Measurements from ENCODE around the gene BIN2. TPM values are rescaled to one million over a fixed set of nuclear protein-coding genes. Genes with fewer than 3 reads are reported as not detected.
"Not testable (repeated sequence)": the region's sequence is repeated elsewhere in the genome, so short reads cannot be mapped to it uniquely, and the experiment has no call there.

Gene BIN2
- total RNA-seq, 3 donors from 2014 or later (not counting 1 experiment from before 2014, with no cell fraction given) = 443 to 495 (median 478) TPM

- Mint-ChIP-seq H3K36me3 (peaks cover 2% of the 10 kb centered on the region), H3K9me3 (no peaks in the 10 kb centered on the region), H3K27ac (peak overlapping the region; percentile 59 to 76), H3K4me3 (no peak overlapping the region), H3K4me1 (no peaks in the 10 kb centered on the region), H3K27me3 (ENCODE audit: low read depth in 2 of 2) (no peaks in the 10 kb centered on the region)
- no peak overlapping the region for H3K27ac ChIP-seq (ENCODE audit: low read length)
- DNase-seq (no peak), ATAC-seq (no peak)
- 100% methylated on average over 1 of the region's 1 CpG for WGBS (ENCODE audit: insufficient coverage)
- no peak for TF ChIP-seq CTCF (IDR thresholded peaks at IDR 0.05)
- no peak overlapping the region for H3K4me3 ChIP-seq (ENCODE audit: low read length)
- H3K36me3 ChIP-seq (ENCODE audit: control insufficient read depth, insufficient read depth, low read length) = peaks cover 84% of the 10 kb centered on the region
- no peaks in the 10 kb centered on the region for H3K9me3 ChIP-seq (ENCODE audit: control insufficient read depth, insufficient read depth, low read length)
- intact Hi-C loops (cut with micrococcal nuclease) = no loop called here
- no peaks in the 10 kb centered on the region for H3K4me1 ChIP-seq (ENCODE audit: control insufficient read depth, insufficient read depth, low read length)
- no peaks in the 10 kb centered on the region for H3K27me3 ChIP-seq (ENCODE audit: control insufficient read depth, insufficient read depth, low read length)
Observed at GRCh38 chr12:51285843-51286242, 38.1 kb downstream of the BIN2 start.

DNA sequence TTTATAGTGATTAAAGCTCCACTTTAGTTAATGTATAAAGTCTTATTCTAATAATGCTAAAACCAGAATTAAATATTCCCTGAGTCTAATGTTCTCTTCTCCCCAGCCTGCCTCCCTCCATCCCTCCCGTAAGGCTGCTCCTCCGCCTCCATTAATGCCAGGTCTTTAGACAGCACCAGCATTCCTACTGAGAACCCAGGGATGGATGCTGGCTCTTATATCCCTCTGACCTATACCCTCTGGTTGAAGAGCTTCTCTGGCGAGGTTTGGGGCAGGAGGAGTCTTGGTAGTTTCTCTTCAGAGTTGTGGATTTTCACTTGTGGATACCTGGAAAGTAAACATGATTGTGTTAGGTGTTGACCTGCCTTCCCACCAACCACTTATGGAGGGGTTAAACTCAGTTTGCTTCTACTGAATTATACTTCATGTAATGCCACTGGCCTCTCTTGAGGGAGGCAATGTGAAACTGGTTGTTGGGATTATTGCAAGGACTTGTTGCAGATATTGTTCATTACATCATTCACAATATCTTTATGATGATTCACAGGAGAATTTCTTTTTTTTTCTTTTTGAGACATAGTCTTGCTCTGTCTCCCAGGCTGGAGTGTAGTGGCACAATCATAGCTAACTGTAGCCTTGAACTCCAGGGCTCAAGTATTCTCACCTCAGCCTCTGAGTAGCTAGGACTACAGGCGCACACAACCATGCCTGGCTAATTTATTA, 42.6 kb downstream of the BIN2 start:
- Mint-ChIP-seq H3K4me1 (no peaks in the 10 kb centered on the region), H3K36me3 (peaks cover 7% of the 10 kb centered on the region), H3K4me3 (no peak overlapping the region)

DNA sequence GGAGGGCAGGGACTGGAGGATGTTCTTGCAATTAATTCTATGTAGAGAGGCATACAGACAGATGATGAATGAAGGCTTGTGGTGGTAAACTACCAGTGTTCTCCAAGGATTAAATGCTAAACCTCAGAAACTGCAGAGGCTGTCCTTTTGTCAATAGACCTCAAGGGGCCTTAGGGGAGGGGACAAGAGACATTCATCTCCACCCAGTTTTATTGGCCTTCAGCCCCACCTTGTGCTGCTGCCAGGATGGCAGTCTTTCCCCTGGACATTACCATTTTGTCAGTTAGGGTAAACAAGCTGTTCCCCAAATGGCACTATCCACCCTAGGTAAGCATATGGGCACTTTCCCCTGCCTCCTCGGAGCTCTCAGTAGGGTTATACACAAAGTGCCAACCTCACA, 48.9 kb downstream of the BIN2 start:
- intact Hi-C loops (cut with micrococcal nuclease) = no loop called here
- DNase-seq = no peak
- H3K4me3 Mint-ChIP-seq = no peak overlapping the region
- WGBS (ENCODE audit: insufficient coverage) = 85% methylated on average over 1 of the region's 1 CpG
- H3K27ac Mint-ChIP-seq = no peak overlapping the region
- Histone ChIP-seq H3K9me3 (ENCODE audit: control insufficient read depth, insufficient read depth, low read length) (no peaks in the 10 kb centered on the region), H3K4me1 (ENCODE audit: control insufficient read depth, insufficient read depth, low read length) (peaks cover 8% of the 10 kb centered on the region), H3K36me3 (ENCODE audit: control insufficient read depth, insufficient read depth, low read length) (peaks cover 5% of the 10 kb centered on the region), H3K4me3 (ENCODE audit: low read length) (no peak overlapping the region), H3K27ac (ENCODE audit: low read length) (no peak overlapping the region), H3K27me3 (ENCODE audit: control insufficient read depth, insufficient read depth, low read length) (no peaks in the 10 kb centered on the region)
- ATAC-seq = no peak
- no peak for TF ChIP-seq CTCF (IDR thresholded peaks at IDR 0.05)
- H3K4me1 Mint-ChIP-seq = peaks cover 10 to 11% of the 10 kb centered on the region in 2 donors
- H3K36me3 Mint-ChIP-seq = no peaks in the 10 kb centered on the region
- H3K9me3 Mint-ChIP-seq = no peaks in the 10 kb centered on the region
- no peaks in the 10 kb centered on the region for H3K27me3 Mint-ChIP-seq (ENCODE audit: low read depth in 2 of 2)

More for the DNA sequence above, 42.6 kb downstream of the BIN2 start:
- H3K4me1 ChIP-seq (ENCODE audit: control insufficient read depth, insufficient read depth, low read length) = no peaks in the 10 kb centered on the region
- no peak for TF ChIP-seq CTCF (IDR thresholded peaks at IDR 0.05)
- H3K27me3 ChIP-seq (ENCODE audit: control insufficient read depth, insufficient read depth, low read length) = no peaks in the 10 kb centered on the region
- H3K36me3 ChIP-seq (ENCODE audit: control insufficient read depth, insufficient read depth, low read length) = peaks cover 58% of the 10 kb centered on the region
- no peaks in the 10 kb centered on the region for H3K9me3 ChIP-seq (ENCODE audit: control insufficient read depth, insufficient read depth, low read length)
- intact Hi-C loops (cut with micrococcal nuclease) = no loop called here
- whole genome bisulfite sequencing (ENCODE audit: insufficient coverage) = 100% methylated on average over 3 of the region's 4 CpGs
- ATAC-seq (no peak), DNase-seq (no peak)
- H3K27ac Mint-ChIP-seq = peak overlapping the region; percentile 58 to 73
- no peak overlapping the region for H3K4me3 ChIP-seq (ENCODE audit: low read length)
- no peaks in the 10 kb centered on the region for H3K9me3 Mint-ChIP-seq
- no peaks in the 10 kb centered on the region for H3K27me3 Mint-ChIP-seq (ENCODE audit: low read depth in 2 of 2)
- no peak overlapping the region for H3K27ac ChIP-seq (ENCODE audit: low read length)

DNA sequence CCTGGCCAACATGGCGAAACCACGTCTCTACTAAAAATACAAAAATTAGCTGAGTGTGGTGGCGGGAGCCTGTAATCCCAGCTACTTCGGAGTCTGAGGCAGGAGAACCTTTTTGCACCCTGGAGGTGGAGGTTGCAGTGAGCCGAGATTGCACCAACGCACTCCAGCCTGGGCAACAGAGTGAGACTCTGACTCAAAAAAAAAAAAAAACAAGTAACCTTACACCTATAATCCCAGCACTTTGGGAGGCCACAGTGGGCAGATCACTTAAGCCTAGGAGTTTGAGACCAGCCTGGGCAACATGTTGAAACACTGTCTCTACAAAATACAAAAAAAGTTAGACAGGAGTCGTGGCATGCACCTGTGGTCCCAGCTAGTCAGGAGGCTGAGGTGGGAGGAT, 51.2 kb downstream of the BIN2 start:
- H3K27ac Mint-ChIP-seq; H3K36me3 Mint-ChIP-seq; H3K4me3 ChIP-seq (ENCODE audit: low read length); H3K36me3 ChIP-seq (ENCODE audit: control insufficient read depth, insufficient read depth, low read length); H3K27ac ChIP-seq (ENCODE audit: low read length); H3K27me3 Mint-ChIP-seq (ENCODE audit: low read depth in 2 of 2); H3K9me3 Mint-ChIP-seq; ATAC-seq; intact Hi-C loops (cut with micrococcal nuclease); H3K27me3 ChIP-seq (ENCODE audit: control insufficient read depth, insufficient read depth, low read length); H3K4me3 Mint-ChIP-seq; H3K9me3 ChIP-seq (ENCODE audit: control insufficient read depth, insufficient read depth, low read length); DNase-seq: not testable (repeated sequence)
- WGBS (ENCODE audit: insufficient coverage) = 94% methylated on average over 7 of the region's 7 CpGs
- peaks cover 19% of the 10 kb centered on the region for H3K4me1 ChIP-seq (ENCODE audit: control insufficient read depth, insufficient read depth, low read length)
- H3K4me1 Mint-ChIP-seq = peaks cover 24% of the 10 kb centered on the region in 2 donors

All from natural killer cell (primary cell).